RWPE2 (cell line): ENCODE results near the gene RAB5B.
A peak's percentile ranks its signal among the peaks of the same experiment; 100 is the strongest.

Source experiments
- ATAC-seq: fragments of 200-7000 bp; cut with Tn5 transposase; 3 replicates; pipeline ENCODE4 v1.9.1; 2021; ENCODE audit warnings: low read depth
- DNase-seq: peaks from one replicate; pipeline ENCODE4 v3.0.0-alpha.2; 2020; ENCODE audit warnings: low spot score
- H3K27ac ChIP-seq: fragments of 450-650 bp; 2 replicates; pipeline ENCODE4 v1.5.1; 2017; ENCODE audit warnings: mild to moderate bottlenecking; ENCODE audit not compliant: poor library complexity, severe bottlenecking
- H3K27me3 ChIP-seq: fragments of 250-450 bp; sonication (Bioruptor Pico); 2 replicates; pipeline ENCODE4 v1.5.1; 2021; ENCODE audit warnings: mild to moderate bottlenecking, moderate library complexity; ENCODE audit not compliant: insufficient read depth, poor library complexity, severe bottlenecking
- H3K36me3 ChIP-seq: fragments of 250-450 bp; sonication (Bioruptor Pico); 2 replicates; pipeline ENCODE4 v1.5.1; 2020; ENCODE audit warnings: low read depth, mild to moderate bottlenecking, moderate library complexity
- H3K4me1 ChIP-seq: fragments of 250-450 bp; sonication (Bioruptor Pico); 2 replicates; pipeline ENCODE4 v1.5.1; 2021; ENCODE audit warnings: mild to moderate bottlenecking, moderate library complexity; ENCODE audit not compliant: insufficient read depth, poor library complexity, severe bottlenecking
- H3K4me3 ChIP-seq: fragments of 250-450 bp; sonication (Bioruptor Pico); 2 replicates; pipeline ENCODE4 v1.5.1; 2021; ENCODE audit warnings: mild to moderate bottlenecking, moderate library complexity; ENCODE audit not compliant: severe bottlenecking
- H3K9me3 ChIP-seq: fragments of 250-450 bp; sonication (Bioruptor Pico); 2 replicates; pipeline ENCODE4 v1.5.1; 2021; ENCODE audit warnings: mild to moderate bottlenecking, moderate library complexity; ENCODE audit not compliant: severe bottlenecking
- CTCF ChIP-seq: fragments of 450-650 bp; IDR thresholded peaks from one replicate; pipeline ENCODE4 v1.5.1; 2017; ENCODE audit warnings: mild to moderate bottlenecking, moderate library complexity; ENCODE audit not compliant: poor library complexity, severe bottlenecking

The RAB5B gene

GRCh38 chr12:56021889-56022497, 48.1 kb downstream of the RAB5B start:
- no peak; the same call in 2 of the 3 replicates for ATAC-seq
- Histone ChIP-seq H3K4me1 (no peaks in the 10 kb centered on the region), H3K27ac (no peak overlapping the region), H3K27me3 (no peaks in the 10 kb centered on the region), H3K36me3 (peaks cover 3% of the 10 kb centered on the region; the same call in 1 of the 2 replicates), H3K9me3 (no peaks in the 10 kb centered on the region), H3K4me3 (no peak overlapping the region)
- no peak for TF ChIP-seq CTCF
- DNase-seq, result no peak

DNA sequence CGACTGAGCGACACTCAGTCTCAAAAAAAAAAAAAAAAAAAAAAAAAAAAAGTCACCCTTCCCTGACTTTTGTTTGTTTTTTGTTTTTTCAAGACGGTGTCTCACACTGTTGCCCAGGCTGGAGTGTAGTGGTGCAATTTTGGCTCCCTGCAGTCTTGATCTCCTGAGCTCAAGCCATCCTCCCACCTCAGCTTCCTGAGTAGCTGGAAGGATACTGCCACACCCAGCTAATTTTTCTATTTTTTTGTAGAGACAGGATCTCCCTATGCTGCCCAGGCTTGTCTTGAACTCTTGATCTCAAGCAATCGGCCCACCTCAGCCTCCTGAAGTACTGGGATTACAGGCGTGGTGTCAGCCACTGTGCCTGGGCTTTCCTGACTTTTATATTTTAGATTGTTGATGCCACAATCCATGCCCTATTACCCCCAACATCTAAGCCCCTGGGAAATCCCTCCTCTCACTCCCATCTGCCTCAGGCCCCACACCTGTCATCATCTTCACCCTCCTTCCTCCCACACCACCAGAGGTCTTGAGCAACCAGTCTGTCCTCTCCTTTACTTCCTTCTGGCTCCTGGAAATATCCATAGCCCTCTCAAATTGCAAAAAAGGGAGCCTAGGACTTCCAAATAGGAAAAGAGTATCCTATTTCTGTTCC, 54.8 kb downstream of the RAB5B start:
- H3K27me3 ChIP-seq, result no peaks in the 10 kb centered on the region
- H3K4me3 ChIP-seq, result no peak overlapping the region
- H3K9me3 ChIP-seq, result no peaks in the 10 kb centered on the region
- DNase-seq (no peak), ATAC-seq (peak; percentile 53)
- no peaks in the 10 kb centered on the region; the same call in 1 of the 2 replicates for H3K36me3 ChIP-seq
- peak overlapping the region; percentile 38 for H3K27ac ChIP-seq
- TF ChIP-seq CTCF, result no peak
- peaks cover 6% of the 10 kb centered on the region for H3K4me1 ChIP-seq

DNA sequence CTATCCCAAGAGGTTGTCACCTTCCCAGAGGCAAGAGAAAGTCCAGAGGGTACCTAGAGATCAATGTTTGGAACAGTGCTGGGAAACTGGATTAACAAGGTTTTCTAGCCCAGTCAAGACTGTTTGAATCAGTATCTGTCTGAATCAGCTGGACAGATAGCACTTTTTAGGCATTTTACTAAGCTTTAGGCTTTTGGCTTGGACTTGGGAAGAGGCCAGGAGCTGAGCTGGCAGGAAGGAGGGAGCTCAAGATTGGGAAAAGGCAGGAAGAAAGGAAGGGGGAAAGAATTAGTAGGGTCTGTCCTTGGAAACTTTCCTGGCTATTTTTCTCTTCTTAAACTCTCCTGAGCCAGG, 55.3 kb downstream of the RAB5B start:
- Histone ChIP-seq H3K36me3 (no peaks in the 10 kb centered on the region; the same call in 1 of the 2 replicates), H3K27me3 (no peaks in the 10 kb centered on the region), H3K4me1 (peaks cover 6% of the 10 kb centered on the region), H3K9me3 (no peaks in the 10 kb centered on the region), H3K27ac (peak overlapping the region; percentile 38), H3K4me3 (no peak overlapping the region)
- TF ChIP-seq CTCF, result no peak
- ATAC-seq (peak; percentile 55), DNase-seq (no peak)

DNA sequence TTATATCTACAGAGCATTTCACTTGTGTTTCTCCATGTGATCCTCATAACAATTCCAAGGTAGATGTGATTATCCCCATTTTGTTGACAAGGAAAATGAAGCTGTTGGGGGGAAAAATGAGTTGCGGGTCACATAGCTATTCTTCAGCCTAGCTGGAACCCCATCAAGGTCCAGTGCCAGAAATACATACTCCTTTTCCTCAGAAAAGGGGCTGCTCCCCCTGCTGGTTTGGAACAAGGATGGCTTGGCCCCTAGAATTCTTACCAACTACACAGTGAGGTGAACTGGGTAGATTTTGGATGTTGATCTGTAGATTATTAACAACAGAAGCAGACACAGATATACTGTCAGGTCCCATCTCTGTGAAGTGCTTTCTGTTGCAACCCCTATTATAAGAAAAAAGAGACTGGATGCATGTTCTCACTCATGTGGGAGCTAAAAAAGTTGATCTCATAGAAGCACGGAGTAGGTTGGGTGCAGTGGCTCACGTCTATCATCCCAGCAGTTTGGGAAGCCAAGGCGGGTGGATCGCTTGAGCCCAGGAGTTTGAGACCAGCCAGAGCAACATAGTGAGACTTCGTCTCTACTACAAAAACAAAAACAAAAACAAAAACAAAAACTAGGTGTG, 55.9 kb downstream of the RAB5B start:
- Histone ChIP-seq H3K4me1 (peaks cover 6% of the 10 kb centered on the region), H3K36me3 (no peaks in the 10 kb centered on the region; the same call in 1 of the 2 replicates), H3K9me3 (no peaks in the 10 kb centered on the region), H3K4me3 (no peak overlapping the region), H3K27ac (peak overlapping the region; percentile 38), H3K27me3 (no peaks in the 10 kb centered on the region)
- peak; percentile 79 for TF ChIP-seq CTCF
- ATAC-seq (peak; percentile 65), DNase-seq (no peak)
